Head of caudate nucleus (tissue), 42 donors: Measurements from ENCODE around the gene ANKRD37.

Experiments
- DNase-seq, 42 donors: peaks; one replicate each; pipeline versions ENCODE4 v3.0.0 to v3.0.0-alpha.2; 2020 to 2021; ENCODE audit warnings: mixed read lengths in 7 of 42
- intact Hi-C: fragments of 100-400 bp; cut with DNase I; formaldehyde crosslinking; loops from one replicate; pipeline ENCODE4 v1.15.0; 2022

The ANKRD37 gene

GRCh38 chr4:185378264-185378663 is 18.4 kb upstream of the ANKRD37 start:
- intact Hi-C loops: no loop called here
- no peak for DNase-seq

GRCh38 chr4:185379326-185380295 is 17.0 kb upstream of the ANKRD37 start:
- intact Hi-C loops: no loop called here
- DNase-seq: no peak

GRCh38 chr4:185380320-185380719 is 16.3 kb upstream of the ANKRD37 start:
- intact Hi-C loops: no loop called here
- DNase-seq: no peak

- no peak for DNase-seq
- intact Hi-C loops: no loop called here
Observed at GRCh38 chr4:185381288-185382196, 15.1 kb upstream of the ANKRD37 start.

- intact Hi-C loops: no loop called here
- no peak for DNase-seq
Observed at GRCh38 chr4:185382754-185383153, 13.9 kb upstream of the ANKRD37 start.

- no peak for DNase-seq
- intact Hi-C loops: no loop called here
Observed at GRCh38 chr4:185383451-185383850, 13.2 kb upstream of the ANKRD37 start.

- DNase-seq: no peak
- intact Hi-C loops: no loop called here
Observed at GRCh38 chr4:185384061-185384460, 12.6 kb upstream of the ANKRD37 start.

- intact Hi-C loops: no loop called here
- no peak for DNase-seq
Observed at GRCh38 chr4:185384930-185385331, 11.7 kb upstream of the ANKRD37 start.

GRCh38 chr4:185387957-185388356 is 8.7 kb upstream of the ANKRD37 start:
- intact Hi-C loops: no loop called here
- DNase-seq: no peak

- intact Hi-C loops: no loop called here
- DNase-seq: no peak
Observed at GRCh38 chr4:185390941-185391340, 5.7 kb upstream of the ANKRD37 start.

- DNase-seq: no peak
- intact Hi-C loops: no loop called here
Observed at GRCh38 chr4:185392156-185392555, 4.5 kb upstream of the ANKRD37 start.

- DNase-seq: peak in 2 of 42 donors; percentile 15 to 16
- intact Hi-C loops: loop anchor here (5.0 kb wide), 1 partner anchor 192 kb away; the partner anchor contains the start of gene CFAP97
Observed at GRCh38 chr4:185394568-185395237, 1.9 kb upstream of the ANKRD37 start.

GRCh38 chr4:185395238-185395955 is 1.2 kb upstream of the ANKRD37 start, which contains the start of gene LRP2BP:
TSS of gene LRP2BP (minus strand) at chr4:185395924. CDS start at chr4:185378186, 17,738 bp downstream.
- DNase-seq: no peak
- intact Hi-C loops: loop anchor here (5.0 kb wide), 1 partner anchor 193 kb away; the partner anchor contains the start of gene CFAP97

GRCh38 chr4:185395956-185396723 is 501 bp upstream of the ANKRD37 start:
- peak; percentile 93 to 99 (median 98) for DNase-seq
- intact Hi-C loops: loop anchor here (5.0 kb wide), 1 partner anchor 194 kb away; the partner anchor contains the start of gene CFAP97

- intact Hi-C loops: loop anchor here (5.0 kb wide), 1 partner anchor 196 kb away; the partner anchor contains the start of gene CFAP97
- DNase-seq: no peak
Observed at GRCh38 chr4:185398618-185399017, 2.0 kb downstream of the ANKRD37 start.

- DNase-seq: no peak
- intact Hi-C loops: loop anchor here (5.0 kb wide), 1 partner anchor 197 kb away; the partner anchor contains the start of gene CFAP97
Observed at GRCh38 chr4:185399466-185399865, 2.8 kb downstream of the ANKRD37 start.

GRCh38 chr4:185404031-185404430 is 7.4 kb downstream of the ANKRD37 start:
- DNase-seq: no peak
- intact Hi-C loops: no loop called here
